ENCODE measurements around the gene TSPEAR. TPM values are rescaled to one million over a fixed set of nuclear protein-coding genes. Genes with fewer than 3 reads are reported as not detected.
"Not testable (repeated sequence)": the region's sequence is repeated elsewhere in the genome, so short reads cannot be mapped to it uniquely, and the experiment has no call there.

The TSPEAR gene
- total RNA-seq, 2 experiments from 2014 or later, result not detected

GRCh38 chr21:44571844-44572782, 139.3 kb downstream of the TSPEAR start:
- intact Hi-C loops (cut with micrococcal nuclease), result no loop called here
- Mint-ChIP-seq H3K36me3 (ENCODE audit: low read depth) (no peaks in the 10 kb centered on the region), H3K4me3 (no peak overlapping the region), H3K4me1 (ENCODE audit: low read depth) (no peaks in the 10 kb centered on the region), H3K27ac (no peak overlapping the region), H3K27me3 (ENCODE audit: low read depth) (no peaks in the 10 kb centered on the region), H3K9me3 (peaks cover 7% of the 10 kb centered on the region)
- DNase-seq, result no peak
- CTCF ChIA-PET, result no interaction called here

GRCh38 chr21:44571296-44571695, 140.1 kb downstream of the TSPEAR start:
- Mint-ChIP-seq H3K9me3 (peaks cover 2% of the 10 kb centered on the region), H3K36me3 (ENCODE audit: low read depth) (no peaks in the 10 kb centered on the region), H3K4me1 (ENCODE audit: low read depth) (no peaks in the 10 kb centered on the region), H3K27me3 (ENCODE audit: low read depth) (no peaks in the 10 kb centered on the region), H3K4me3 (no peak overlapping the region), H3K27ac (no peak overlapping the region)
- CTCF ChIA-PET, result no interaction called here
- intact Hi-C loops (cut with micrococcal nuclease), result no loop called here
- DNase-seq, result no peak

GRCh38 chr21:44569861-44570517, 141.4 kb downstream of the TSPEAR start:
- CTCF ChIA-PET, result no interaction called here
- intact Hi-C loops (cut with micrococcal nuclease), result no loop called here
- Mint-ChIP-seq H3K27me3 (ENCODE audit: low read depth) (no peaks in the 10 kb centered on the region), H3K27ac (no peak overlapping the region), H3K4me1 (ENCODE audit: low read depth) (peaks cover 6% of the 10 kb centered on the region), H3K4me3 (no peak overlapping the region), H3K36me3 (ENCODE audit: low read depth) (no peaks in the 10 kb centered on the region), H3K9me3 (peaks cover 2% of the 10 kb centered on the region)
- DNase-seq, result no peak

GRCh38 chr21:44568667-44569556, 142.5 kb downstream of the TSPEAR start:
- DNase-seq, result no peak
- Mint-ChIP-seq H3K4me3 (no peak overlapping the region), H3K4me1 (ENCODE audit: low read depth) (peaks cover 9% of the 10 kb centered on the region), H3K9me3 (peaks cover 2% of the 10 kb centered on the region), H3K27me3 (ENCODE audit: low read depth) (no peaks in the 10 kb centered on the region), H3K36me3 (ENCODE audit: low read depth) (no peaks in the 10 kb centered on the region), H3K27ac (no peak overlapping the region)
- intact Hi-C loops (cut with micrococcal nuclease), result no loop called here
- CTCF ChIA-PET, result no interaction called here

GRCh38 chr21:44568261-44568660, 143.1 kb downstream of the TSPEAR start:
- Mint-ChIP-seq H3K27ac (no peak overlapping the region), H3K9me3 (peaks cover 2% of the 10 kb centered on the region), H3K27me3 (ENCODE audit: low read depth) (no peaks in the 10 kb centered on the region), H3K4me1 (ENCODE audit: low read depth) (peaks cover 9% of the 10 kb centered on the region), H3K4me3 (no peak overlapping the region), H3K36me3 (ENCODE audit: low read depth) (no peaks in the 10 kb centered on the region)
- DNase-seq, result no peak
- intact Hi-C loops (cut with micrococcal nuclease), result no loop called here
- CTCF ChIA-PET, result no interaction called here

- Mint-ChIP-seq H3K36me3 (ENCODE audit: low read depth) (no peaks in the 10 kb centered on the region), H3K4me3 (no peak overlapping the region), H3K27me3 (ENCODE audit: low read depth) (no peaks in the 10 kb centered on the region), H3K4me1 (ENCODE audit: low read depth) (peaks cover 9% of the 10 kb centered on the region), H3K9me3 (peaks cover 2% of the 10 kb centered on the region), H3K27ac (no peak overlapping the region)
- intact Hi-C loops (cut with micrococcal nuclease), result no loop called here
- DNase-seq, result no peak
- CTCF ChIA-PET, result no interaction called here
These were observed 143.7 kb downstream of the TSPEAR start for GRCh38 chr21:44567481-44568171.

- intact Hi-C loops (cut with micrococcal nuclease), result no loop called here
- no peak for DNase-seq
- H3K9me3 Mint-ChIP-seq, result peaks cover 7% of the 10 kb centered on the region
- no peak overlapping the region for H3K4me3 Mint-ChIP-seq
- H3K27ac Mint-ChIP-seq, result no peak overlapping the region
- peaks cover 9% of the 10 kb centered on the region for H3K4me1 Mint-ChIP-seq (ENCODE audit: low read depth)
- CTCF ChIA-PET, result no interaction called here
- no peaks in the 10 kb centered on the region for H3K27me3 Mint-ChIP-seq (ENCODE audit: low read depth)
- no peaks in the 10 kb centered on the region for H3K36me3 Mint-ChIP-seq (ENCODE audit: low read depth)
These were observed 145.0 kb downstream of the TSPEAR start for GRCh38 chr21:44566403-44566802.

- Mint-ChIP-seq H3K27ac (peak overlapping the region; percentile 58), H3K4me3 (no peak overlapping the region), H3K36me3 (ENCODE audit: low read depth) (no peaks in the 10 kb centered on the region), H3K4me1 (ENCODE audit: low read depth) (peaks cover 9% of the 10 kb centered on the region), H3K9me3 (peaks cover 10% of the 10 kb centered on the region), H3K27me3 (ENCODE audit: low read depth) (no peaks in the 10 kb centered on the region)
- DNase-seq, result no peak
- intact Hi-C loops (cut with micrococcal nuclease), result no loop called here
- CTCF ChIA-PET, result no interaction called here
These were observed 146.3 kb downstream of the TSPEAR start for GRCh38 chr21:44564886-44565598.

- peaks cover 9% of the 10 kb centered on the region for H3K4me1 Mint-ChIP-seq (ENCODE audit: low read depth)
- CTCF ChIA-PET, result no interaction called here
- H3K4me3 Mint-ChIP-seq, result no peak overlapping the region
- no peak overlapping the region for H3K27ac Mint-ChIP-seq
- H3K27me3 Mint-ChIP-seq (ENCODE audit: low read depth), result no peaks in the 10 kb centered on the region
- no peaks in the 10 kb centered on the region for H3K36me3 Mint-ChIP-seq (ENCODE audit: low read depth)
- DNase-seq, result no peak
- intact Hi-C loops (cut with micrococcal nuclease), result no loop called here
- peaks cover 10% of the 10 kb centered on the region for H3K9me3 Mint-ChIP-seq
These were observed 147.3 kb downstream of the TSPEAR start for GRCh38 chr21:44564099-44564498.

GRCh38 chr21:44558695-44559094, 152.7 kb downstream of the TSPEAR start, which contains the start of gene KRTAP10-3:
KRTAP10-3 (minus strand) TSS chr21:44558795; CDS start chr21:44558715, 80 bp downstream.
- intact Hi-C loops (cut with micrococcal nuclease), result no loop called here
- Mint-ChIP-seq H3K27ac (no peak within 1 kb of the TSS), H3K36me3 (ENCODE audit: low read depth) (no peaks in the 10 kb centered on the region), H3K9me3 (peaks cover 14% of the 10 kb centered on the region), H3K27me3 (ENCODE audit: low read depth) (no peaks in the 10 kb centered on the region), H3K4me1 (ENCODE audit: low read depth) (no peaks in the 10 kb centered on the region), H3K4me3 (no peak within 1 kb of the TSS)
- DNase-seq, result no peak
- CTCF ChIA-PET, result no interaction called here

- H3K9me3 Mint-ChIP-seq, result peaks cover 17% of the 10 kb centered on the region
- DNase-seq; H3K4me1 Mint-ChIP-seq (ENCODE audit: low read depth); intact Hi-C loops (cut with micrococcal nuclease); CTCF ChIA-PET; H3K27ac Mint-ChIP-seq; H3K27me3 Mint-ChIP-seq (ENCODE audit: low read depth); H3K4me3 Mint-ChIP-seq; H3K36me3 Mint-ChIP-seq (ENCODE audit: low read depth): not testable (repeated sequence)
These were observed 153.1 kb downstream of the TSPEAR start for GRCh38 chr21:44558329-44558675.

Measured in activated naive CD4-positive, alpha-beta T cell treated with anti-CD3 and anti-CD28 coated beads for 36 hours (primary cell).